Ascending aorta (tissue), 2 donors: Measurements from ENCODE around the gene CTTN. TPM values are rescaled to one million over a fixed set of nuclear protein-coding genes. Genes with fewer than 3 reads are reported as not detected.

Experiments
- DNase-seq, 2 donors: peaks; one replicate each; pipeline ENCODE4 v3.0.0-alpha.2; 2019; ENCODE audit warnings: low spot score in 2 of 2
- H3K27ac ChIP-seq, 2 donors: fragments of 200-600 bp; sonication (generic); one replicate each; pipeline ENCODE4 v1.5.1; 2016 to 2017; ENCODE audit warnings: mild to moderate bottlenecking in 1 of 2
- H3K27me3 ChIP-seq: fragments of 200-600 bp; sonication (generic); one replicate; pipeline ENCODE4 v1.5.1; 2017
- H3K36me3 ChIP-seq, 2 donors: fragments of 200-600 bp; sonication (generic); one replicate each; pipeline ENCODE4 v1.5.1; 2016
- H3K4me1 ChIP-seq, 2 donors: fragments of 200-600 bp; sonication (generic); one replicate each; pipeline ENCODE4 v1.5.1; 2016 to 2017; ENCODE audit warnings: mild to moderate bottlenecking in 1 of 2
- H3K4me3 ChIP-seq, 2 donors: fragments of 200-600 bp; sonication (generic); one replicate each; pipeline ENCODE4 v1.5.1; 2016 to 2017; ENCODE audit warnings: mild to moderate bottlenecking in 1 of 2
- H3K9me3 ChIP-seq, 2 donors: fragments of 200-600 bp; sonication (generic); one replicate each; pipeline ENCODE4 v1.5.1; 2016
- CTCF ChIP-seq, 3 experiments: fragments of 200-600 bp in 2 of 3; fragments of 450-650 bp in 1 of 3; sonication (generic) in 2 of 3; IDR thresholded peaks; one replicate each; pipeline ENCODE4 v1.5.1; 2016 to 2019; ENCODE audit warnings: antibody characterized with exemption in 3 of 3, mild to moderate bottlenecking in 1 of 3, moderate library complexity in 1 of 3
- intact Hi-C: fragments of 100-400 bp; cut with DNase I; formaldehyde crosslinking; loops from one replicate; pipeline ENCODE4 v1.15.1; 2023
- total RNA-seq: library from RNA; depleted of rRNA; stranded (reverse); fragments of >200 nt; gene quantifications from one replicate; pipeline ENCODE4 v1.1.0, GENCODE V29; 2016

CTTN gene
- total RNA-seq, 1 donor from 2014 or later, result 166 TPM

GRCh38 chr11:70368961-70369360, 29.4 kb upstream of the CTTN start:
- intact Hi-C loops, result no loop called here
- H3K27me3 ChIP-seq, result no peaks in the 10 kb centered on the region
- H3K9me3 ChIP-seq, result no peaks in the 10 kb centered on the region
- TF ChIP-seq CTCF (IDR thresholded peaks at IDR 0.05), result no peak
- H3K4me3 ChIP-seq, result no peak overlapping the region
- peaks cover 3 to 11% of the 10 kb centered on the region in 2 donors for H3K4me1 ChIP-seq
- no peak for DNase-seq
- peaks cover 8 to 20% of the 10 kb centered on the region in 2 donors for H3K36me3 ChIP-seq
- no peak overlapping the region for H3K27ac ChIP-seq

GRCh38 chr11:70371241-70371640, 27.1 kb upstream of the CTTN start:
- H3K9me3 ChIP-seq, result no peaks in the 10 kb centered on the region
- H3K36me3 ChIP-seq, result peaks cover 12 to 42% of the 10 kb centered on the region in 2 donors
- TF ChIP-seq CTCF (IDR thresholded peaks at IDR 0.05), result no peak
- no peaks in the 10 kb centered on the region for H3K4me1 ChIP-seq
- H3K27ac ChIP-seq, result no peak overlapping the region
- intact Hi-C loops, result no loop called here
- H3K27me3 ChIP-seq, result no peaks in the 10 kb centered on the region
- H3K4me3 ChIP-seq, result no peak overlapping the region
- DNase-seq, result no peak

- no peak for TF ChIP-seq CTCF (IDR thresholded peaks at IDR 0.05)
- Histone ChIP-seq H3K36me3 (peaks cover 18 to 51% of the 10 kb centered on the region in 2 donors), H3K4me1 (no peaks in the 10 kb centered on the region), H3K27me3 (no peaks in the 10 kb centered on the region), H3K4me3 (no peak overlapping the region), H3K27ac (no peak overlapping the region), H3K9me3 (no peaks in the 10 kb centered on the region)
- DNase-seq, result no peak
- intact Hi-C loops, result no loop called here
Measured at GRCh38 chr11:70372076-70372475, 26.3 kb upstream of the CTTN start.

GRCh38 chr11:70376621-70377020, 21.7 kb upstream of the CTTN start:
- no peak overlapping the region for H3K4me3 ChIP-seq
- TF ChIP-seq CTCF (IDR thresholded peaks at IDR 0.05), result no peak
- H3K27ac ChIP-seq, result no peak overlapping the region
- H3K36me3 ChIP-seq, result peaks cover 39 to 71% of the 10 kb centered on the region in 2 donors
- H3K27me3 ChIP-seq, result no peaks in the 10 kb centered on the region
- H3K9me3 ChIP-seq, result no peaks in the 10 kb centered on the region
- intact Hi-C loops, result no loop called here
- H3K4me1 ChIP-seq, result no peaks in the 10 kb centered on the region
- no peak for DNase-seq

- TF ChIP-seq CTCF (IDR thresholded peaks at IDR 0.05), result no peak
- H3K27me3 ChIP-seq, result no peaks in the 10 kb centered on the region
- no peak for DNase-seq
- H3K4me3 ChIP-seq, result no peak overlapping the region
- H3K36me3 ChIP-seq, result peaks cover 33 to 64% of the 10 kb centered on the region in 2 donors
- H3K27ac ChIP-seq, result no peak overlapping the region
- peaks cover 0 to 3% of the 10 kb centered on the region in 2 donors for H3K4me1 ChIP-seq
- H3K9me3 ChIP-seq, result no peaks in the 10 kb centered on the region
- intact Hi-C loops, result no loop called here
Measured at GRCh38 chr11:70377645-70378044, 20.7 kb upstream of the CTTN start.

- Histone ChIP-seq H3K9me3 (no peaks in the 10 kb centered on the region), H3K4me3 (no peak overlapping the region), H3K27ac (no peak overlapping the region), H3K36me3 (peaks cover 30 to 60% of the 10 kb centered on the region in 2 donors), H3K4me1 (peaks cover 0 to 3% of the 10 kb centered on the region in 2 donors), H3K27me3 (no peaks in the 10 kb centered on the region)
- DNase-seq, result no peak
- TF ChIP-seq CTCF (IDR thresholded peaks at IDR 0.05), result no peak
- intact Hi-C loops, result no loop called here
Measured at GRCh38 chr11:70378506-70379134, 19.7 kb upstream of the CTTN start.
